Measurements from ENCODE around the gene GRK5. TPM values are rescaled to one million over a fixed set of nuclear protein-coding genes. Genes with fewer than 3 reads are reported as not detected.
A peak's percentile ranks its signal among the peaks of the same experiment; 100 is the strongest.

Gene GRK5
- total RNA-seq, 1 experiment from 2014 or later, result 58.2 TPM

DNA sequence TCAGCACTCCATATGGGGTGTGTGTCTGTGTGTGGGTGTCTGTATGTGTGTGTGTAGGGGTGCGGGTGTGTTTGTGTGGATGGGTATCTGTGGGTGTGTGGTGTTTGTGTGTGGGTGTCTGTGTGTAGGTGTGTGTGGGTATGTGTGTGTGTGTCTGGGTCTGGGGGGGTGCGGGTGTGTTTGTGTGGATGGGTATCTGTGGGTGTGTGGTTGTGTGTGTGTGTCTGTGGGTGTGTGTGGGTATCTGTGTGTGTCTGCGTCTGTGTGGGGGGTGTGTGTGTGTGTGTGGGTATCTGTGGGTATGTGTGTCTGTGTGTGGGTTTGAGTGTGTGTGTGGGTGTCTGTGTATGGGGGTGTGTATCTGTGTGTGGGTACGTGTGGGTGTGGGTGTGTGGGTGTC is 186.5 kb downstream of the GRK5 start:
- no peaks in the 10 kb centered on the region for H3K27me3 ChIP-seq (replicated peaks; ENCODE audit: insufficient read depth, low read depth, low read length, poor library complexity)
- DNase-seq (ENCODE audit: low spot score), result no peak
- no peak overlapping the region for H3K27ac ChIP-seq (ENCODE audit: low read depth, low read length, poor library complexity, severe bottlenecking)
- no peak overlapping the region for H3K4me3 ChIP-seq (ENCODE audit: low read depth, low read length, poor library complexity, severe bottlenecking)
- ChIA-PET CTCF (no interaction called here), POLR2A (ENCODE audit: low non-redundant PET) (no interaction called here)
- BruUV-seq (replicated peaks), result no TSS peak
- no peaks in the 10 kb centered on the region for H3K36me3 ChIP-seq (ENCODE audit: insufficient read depth, low read length, poor library complexity, severe bottlenecking)
- intact Hi-C loops (cut with micrococcal nuclease; ENCODE audit: unreplicated experiment), result no loop called here
- TF ChIP-seq EZH2 (IDR thresholded peaks at IDR 0.05; ENCODE audit: borderline replicate concordance, low read depth, low read length, poor library complexity, severe bottlenecking), result no peak
- TF ChIP-seq, protein P1, sequence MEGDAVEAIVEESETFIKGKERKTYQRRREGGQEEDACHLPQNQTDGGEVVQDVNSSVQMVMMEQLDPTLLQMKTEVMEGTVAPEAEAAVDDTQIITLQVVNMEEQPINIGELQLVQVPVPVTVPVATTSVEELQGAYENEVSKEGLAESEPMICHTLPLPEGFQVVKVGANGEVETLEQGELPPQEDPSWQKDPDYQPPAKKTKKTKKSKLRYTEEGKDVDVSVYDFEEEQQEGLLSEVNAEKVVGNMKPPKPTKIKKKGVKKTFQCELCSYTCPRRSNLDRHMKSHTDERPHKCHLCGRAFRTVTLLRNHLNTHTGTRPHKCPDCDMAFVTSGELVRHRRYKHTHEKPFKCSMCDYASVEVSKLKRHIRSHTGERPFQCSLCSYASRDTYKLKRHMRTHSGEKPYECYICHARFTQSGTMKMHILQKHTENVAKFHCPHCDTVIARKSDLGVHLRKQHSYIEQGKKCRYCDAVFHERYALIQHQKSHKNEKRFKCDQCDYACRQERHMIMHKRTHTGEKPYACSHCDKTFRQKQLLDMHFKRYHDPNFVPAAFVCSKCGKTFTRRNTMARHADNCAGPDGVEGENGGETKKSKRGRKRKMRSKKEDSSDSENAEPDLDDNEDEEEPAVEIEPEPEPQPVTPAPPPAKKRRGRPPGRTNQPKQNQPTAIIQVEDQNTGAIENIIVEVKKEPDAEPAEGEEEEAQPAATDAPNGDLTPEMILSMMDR (conservative IDR thresholded peaks at IDR 0.05; ENCODE audit: low read depth, low read length), result no peak
- peaks cover 12% of the 10 kb centered on the region for H3K4me1 ChIP-seq (ENCODE audit: insufficient read depth, low read length, poor library complexity, severe bottlenecking)
- H3K9me3 ChIP-seq (ENCODE audit: low read depth, low read length, poor library complexity, severe bottlenecking), result no peaks in the 10 kb centered on the region

DNA sequence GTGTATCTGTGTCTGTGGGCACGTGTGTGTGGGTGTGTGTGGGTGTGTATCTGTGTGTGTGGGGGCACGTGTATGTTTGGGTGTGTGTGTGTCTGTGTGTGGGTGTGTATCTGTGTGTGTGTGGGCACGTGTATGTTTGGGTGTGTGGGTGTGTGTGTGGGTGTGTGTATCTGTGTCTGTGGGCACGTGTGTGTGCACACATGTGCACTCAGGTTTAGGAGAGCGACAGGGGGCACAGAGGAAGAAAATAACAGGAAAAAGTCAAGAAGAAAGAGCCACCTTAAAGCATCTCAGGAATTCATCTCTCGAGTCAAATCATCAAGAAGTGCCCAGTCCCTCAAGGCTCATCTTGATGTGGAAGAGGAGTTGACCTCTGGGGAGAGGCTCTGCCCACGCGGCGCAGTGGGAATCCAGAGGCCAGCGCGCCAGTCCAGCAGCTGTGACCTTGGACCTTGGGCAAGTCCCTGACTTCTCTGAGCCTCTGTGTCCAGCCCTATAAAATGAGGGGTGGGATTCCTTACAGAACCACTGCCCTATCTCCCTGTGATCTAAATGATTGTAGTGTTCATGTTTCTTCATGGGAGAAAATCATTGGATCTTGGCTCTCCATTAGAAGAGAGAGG is 187.4 kb downstream of the GRK5 start:
- no peak for DNase-seq (ENCODE audit: low spot score)
- intact Hi-C loops (cut with micrococcal nuclease; ENCODE audit: unreplicated experiment), result no loop called here
- H3K27me3 ChIP-seq (replicated peaks; ENCODE audit: insufficient read depth, low read depth, low read length, poor library complexity), result no peaks in the 10 kb centered on the region
- no peaks in the 10 kb centered on the region for H3K36me3 ChIP-seq (ENCODE audit: insufficient read depth, low read length, poor library complexity, severe bottlenecking)
- BruUV-seq (replicated peaks), result no TSS peak
- peak overlapping the region; percentile 53 for H3K27ac ChIP-seq (ENCODE audit: low read depth, low read length, poor library complexity, severe bottlenecking)
- peaks cover 12% of the 10 kb centered on the region for H3K4me1 ChIP-seq (ENCODE audit: insufficient read depth, low read length, poor library complexity, severe bottlenecking)
- no peak for TF ChIP-seq EZH2 (IDR thresholded peaks at IDR 0.05; ENCODE audit: borderline replicate concordance, low read depth, low read length, poor library complexity, severe bottlenecking)
- TF ChIP-seq, protein P1 (conservative IDR thresholded peaks at IDR 0.05; ENCODE audit: low read depth, low read length), result no peak
- ChIA-PET CTCF (no interaction called here), POLR2A (ENCODE audit: low non-redundant PET) (no interaction called here)
- no peak overlapping the region for H3K4me3 ChIP-seq (ENCODE audit: low read depth, low read length, poor library complexity, severe bottlenecking)
- H3K9me3 ChIP-seq (ENCODE audit: low read depth, low read length, poor library complexity, severe bottlenecking), result no peaks in the 10 kb centered on the region

DNA sequence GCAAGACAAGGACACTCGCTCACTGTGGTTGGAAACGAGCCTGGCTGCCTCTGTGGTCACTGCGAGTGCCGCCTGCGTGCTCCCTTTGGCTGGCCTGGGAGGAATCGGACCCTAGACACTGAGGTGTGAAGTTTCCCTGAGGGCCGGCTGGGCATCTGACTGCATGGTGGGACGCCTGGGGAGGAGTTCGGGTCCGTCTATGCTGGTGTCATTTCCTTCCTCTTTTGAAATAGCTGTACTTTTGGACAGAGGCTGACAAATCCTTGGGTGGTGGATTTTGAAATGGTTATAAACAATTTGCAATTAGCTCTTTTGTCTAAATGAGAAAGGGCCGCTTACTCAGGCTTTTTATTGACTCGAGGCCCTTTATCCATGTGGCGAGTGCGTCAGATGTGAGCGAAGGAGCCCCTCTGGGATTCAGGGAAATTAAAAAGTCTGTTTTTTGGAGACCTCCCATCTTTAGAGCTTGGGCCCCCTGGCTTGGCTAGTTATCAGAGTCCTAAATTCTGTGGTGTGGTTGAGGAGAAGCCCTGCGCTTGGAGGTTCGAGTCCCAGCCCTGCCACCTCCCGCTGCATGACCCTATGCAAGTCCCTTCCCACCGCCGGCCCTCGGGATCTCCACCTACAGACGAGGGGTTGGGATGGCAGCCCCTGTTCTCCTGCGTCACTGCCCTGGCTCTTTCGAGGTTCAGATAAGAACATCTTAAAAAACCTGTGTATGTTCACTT is 188.1 kb downstream of the GRK5 start:
- intact Hi-C loops (cut with micrococcal nuclease; ENCODE audit: unreplicated experiment), result no loop called here
- Histone ChIP-seq H3K4me1 (ENCODE audit: insufficient read depth, low read length, poor library complexity, severe bottlenecking) (peaks cover 12% of the 10 kb centered on the region), H3K9me3 (ENCODE audit: low read depth, low read length, poor library complexity, severe bottlenecking) (no peaks in the 10 kb centered on the region), H3K27me3 (replicated peaks; ENCODE audit: insufficient read depth, low read depth, low read length, poor library complexity) (no peaks in the 10 kb centered on the region), H3K36me3 (ENCODE audit: insufficient read depth, low read length, poor library complexity, severe bottlenecking) (no peaks in the 10 kb centered on the region), H3K4me3 (ENCODE audit: low read depth, low read length, poor library complexity, severe bottlenecking) (no peak overlapping the region), H3K27ac (ENCODE audit: low read depth, low read length, poor library complexity, severe bottlenecking) (peak overlapping the region; percentile 53)
- BruUV-seq (replicated peaks), result no TSS peak
- CTCF ChIA-PET, result no interaction called here
- TF ChIP-seq EZH2 (IDR thresholded peaks at IDR 0.05; ENCODE audit: borderline replicate concordance, low read depth, low read length, poor library complexity, severe bottlenecking), result no peak
- TF ChIP-seq, protein P1 (conservative IDR thresholded peaks at IDR 0.05; ENCODE audit: low read depth, low read length), result no peak
- peak; percentile 48 for DNase-seq (ENCODE audit: low spot score)
- POLR2A ChIA-PET (ENCODE audit: low non-redundant PET), result no interaction called here
